Measurements from ENCODE around the gene DKK3. TPM values are rescaled to one million over a fixed set of nuclear protein-coding genes. Genes with fewer than 3 reads are reported as not detected.
A peak's percentile ranks its signal among the peaks of the same experiment; 100 is the strongest.

DKK3 gene
- total and polyA plus RNA-seq, 2 donors from 2014 or later = 49.6 to 59.5 TPM

GRCh38 chr11:12045914-12046635 lies 37.6 kb upstream of the DKK3 start:
- FAIRE-seq (no peak), DNase-seq (no peak)
- no peaks in the 10 kb centered on the region for H3K9me3 ChIP-seq (ENCODE audit: control insufficient read depth in 2 of 3, insufficient read depth in 1 of 3, low read length in 3 of 3)
- no peaks in the 10 kb centered on the region for H3K36me3 ChIP-seq (ENCODE audit: control insufficient read depth in 2 of 3, insufficient read depth in 3 of 3, low read length in 3 of 3)
- H3K4me1 ChIP-seq (ENCODE audit: control insufficient read depth in 2 of 3, insufficient read depth in 2 of 3, low read depth in 1 of 3, low read length in 3 of 3) = peaks cover 0 to 2% (median 0%) of the 10 kb centered on the region in 3 donors
- no peak for TF ChIP-seq CTCF (IDR thresholded peaks at IDR 0.05; ENCODE audit: borderline replicate concordance, extremely low read depth, insufficient read depth)
- H3K4me3 ChIP-seq (ENCODE audit: low read length in 3 of 3) = no peak overlapping the region
- H3K9ac ChIP-seq (ENCODE audit: low read length in 3 of 3) = no peak overlapping the region
- intact Hi-C loops (cut with DNase I) = loop anchor here (5.0 to 10.0 kb wide), 3 partner anchors 111 to 251 kb away; no protein-coding TSS in a partner anchor
- no peaks in the 10 kb centered on the region for H3K27me3 ChIP-seq (ENCODE audit: control insufficient read depth, insufficient read depth, low read length)
- no peak overlapping the region for H3K27ac ChIP-seq (ENCODE audit: low read depth in 2 of 2, low read length in 2 of 2)

DNA sequence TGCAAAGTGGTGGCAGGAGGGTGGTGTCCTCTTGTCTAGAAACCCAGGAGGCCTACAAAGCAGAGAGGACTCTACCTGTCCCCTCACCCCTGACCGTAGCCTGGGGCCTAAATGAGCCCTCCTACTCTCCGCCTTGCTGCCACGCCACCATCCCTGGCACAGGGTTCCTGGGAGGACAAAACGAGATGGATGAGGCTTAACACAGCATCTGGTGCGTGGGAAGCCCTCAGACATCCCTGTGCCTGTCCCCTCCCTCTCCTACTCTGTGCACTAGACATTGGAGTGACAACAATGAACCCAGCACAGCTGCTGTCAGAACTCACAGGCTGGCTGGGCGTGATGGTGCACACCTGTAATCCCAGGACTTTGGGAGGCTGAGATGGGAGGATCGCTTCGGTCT lies 36.4 kb upstream of the DKK3 start:
- Histone ChIP-seq H3K27ac (ENCODE audit: low read depth in 2 of 2, low read length in 2 of 2) (no peak overlapping the region), H3K27me3 (ENCODE audit: control insufficient read depth, insufficient read depth, low read length) (no peaks in the 10 kb centered on the region), H3K9me3 (ENCODE audit: control insufficient read depth in 2 of 3, insufficient read depth in 1 of 3, low read length in 3 of 3) (no peaks in the 10 kb centered on the region), H3K4me3 (ENCODE audit: low read length in 3 of 3) (no peak overlapping the region), H3K9ac (ENCODE audit: low read length in 3 of 3) (no peak overlapping the region), H3K36me3 (ENCODE audit: control insufficient read depth in 2 of 3, insufficient read depth in 3 of 3, low read length in 3 of 3) (no peaks in the 10 kb centered on the region), H3K4me1 (ENCODE audit: control insufficient read depth in 2 of 3, insufficient read depth in 2 of 3, low read depth in 1 of 3, low read length in 3 of 3) (peaks cover 0 to 2% (median 0%) of the 10 kb centered on the region in 3 donors)
- no peak for TF ChIP-seq CTCF (IDR thresholded peaks at IDR 0.05; ENCODE audit: borderline replicate concordance, extremely low read depth, insufficient read depth)
- intact Hi-C loops (cut with DNase I) = loop anchor here (5.0 to 10.0 kb wide), 3 partner anchors 110 to 250 kb away; no protein-coding TSS in a partner anchor
- no peak for DNase-seq
- FAIRE-seq = no peak

- peak overlapping the region in 1 of 3 donors; percentile 23 for H3K4me3 ChIP-seq (ENCODE audit: low read length in 3 of 3)
Measured at GRCh38 chr11:12043959-12044791, 35.7 kb upstream of the DKK3 start.

More at GRCh38 chr11:12043959-12044791, 35.7 kb upstream of the DKK3 start:
- H3K9me3 ChIP-seq (ENCODE audit: control insufficient read depth in 2 of 3, insufficient read depth in 1 of 3, low read length in 3 of 3) = no peaks in the 10 kb centered on the region
- intact Hi-C loops (cut with DNase I) = loop anchor here (10.0 kb wide), 2 partner anchors 109 to 249 kb away; no protein-coding TSS in a partner anchor
- peak overlapping the region in 1 of 2 donors; percentile 45 for H3K27ac ChIP-seq (ENCODE audit: low read depth in 2 of 2, low read length in 2 of 2)
- DNase-seq (peak; percentile 82 to 88 (median 85)), FAIRE-seq (no peak)
- no peak overlapping the region for H3K9ac ChIP-seq (ENCODE audit: low read length in 3 of 3)
- H3K36me3 ChIP-seq (ENCODE audit: control insufficient read depth in 2 of 3, insufficient read depth in 3 of 3, low read length in 3 of 3) = no peaks in the 10 kb centered on the region
- H3K27me3 ChIP-seq (ENCODE audit: control insufficient read depth, insufficient read depth, low read length) = no peaks in the 10 kb centered on the region
- peaks cover 0 to 2% (median 0%) of the 10 kb centered on the region in 3 donors for H3K4me1 ChIP-seq (ENCODE audit: control insufficient read depth in 2 of 3, insufficient read depth in 2 of 3, low read depth in 1 of 3, low read length in 3 of 3)
- peak; percentile 93 for TF ChIP-seq CTCF (IDR thresholded peaks at IDR 0.05; ENCODE audit: borderline replicate concordance, extremely low read depth, insufficient read depth)

Data from kidney (tissue), 14 donors.